Gastrocnemius medialis (tissue), 4 donors: ENCODE results near the gene RAB40C.

Source experiments
- CTCF ChIP-seq, 5 experiments: fragments of 450-650 bp in 3 of 5; fragments of 200-600 bp in 2 of 5; sonication (generic) in 2 of 5; IDR thresholded peaks in 4 of 5; conservative IDR thresholded peaks in 1 of 5; 1 replicate in 4 of 5; 2 replicates in 1 of 5; pipeline ENCODE4 v1.5.1; 2016 to 2019; ENCODE audit warnings: antibody characterized with exemption in 5 of 5, mild to moderate bottlenecking in 3 of 5, moderate library complexity in 3 of 5
- POLR2A ChIP-seq, 2 donors: fragments of 450-650 bp; IDR thresholded peaks; one replicate each; pipeline ENCODE4 v1.6.1; 2017; ENCODE audit warnings: antibody characterized with exemption in 2 of 2, mild to moderate bottlenecking in 2 of 2, moderate library complexity in 2 of 2

- TF ChIP-seq POLR2A (IDR thresholded peaks at IDR 0.05) (no peak), CTCF (IDR thresholded peaks at IDR 0.05 in 4 of 5, conservative IDR thresholded peaks at IDR 0.05 in 1 of 5) (no peak)
Observed at GRCh38 chr16:667113-667779, 77.4 kb downstream of the RAB40C start.
